ENCODE data around the gene GPR107. TPM values are rescaled to one million over a fixed set of nuclear protein-coding genes. Genes with fewer than 3 reads are reported as not detected.

Gene GPR107
- total and polyA plus RNA-seq, 2 experiments from 2014 or later, result 8.0 to 18.9 TPM

DNA sequence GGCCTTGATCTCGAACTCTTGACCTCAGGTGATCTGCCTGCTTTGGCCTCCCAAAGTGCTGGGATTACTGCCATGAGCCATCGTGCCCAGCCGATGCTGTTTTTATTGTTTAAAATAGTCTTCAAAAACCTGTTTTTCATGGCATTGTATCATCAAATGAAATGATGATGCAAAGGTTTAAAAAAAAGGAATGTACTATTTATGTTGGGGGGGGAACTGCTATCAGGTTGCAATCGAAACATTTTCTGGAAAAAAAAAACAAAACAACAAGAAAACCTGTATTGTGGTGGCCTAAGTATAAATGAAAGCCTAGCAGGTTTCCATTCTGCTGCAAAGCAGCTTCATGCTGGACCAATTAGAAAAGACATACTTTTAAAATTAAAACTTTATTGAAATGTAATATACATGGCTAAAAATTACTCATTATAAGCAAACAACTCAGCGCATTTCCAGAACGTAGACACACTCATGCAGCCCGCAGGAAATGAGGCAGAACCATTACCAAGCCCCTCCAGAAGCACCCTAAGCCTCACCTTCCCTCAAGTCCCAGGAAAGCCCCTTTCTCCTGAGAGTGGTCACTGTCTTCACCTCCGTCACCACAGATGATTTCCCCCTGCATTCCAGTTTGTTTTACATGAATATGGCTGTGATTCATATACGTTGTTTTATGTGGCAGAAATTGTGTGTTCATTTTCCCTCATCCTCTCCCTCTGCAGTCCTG is 19.0 kb downstream of the GPR107 start:
- Histone ChIP-seq H3K9me3 (ENCODE audit: low read depth) (no peaks in the 10 kb centered on the region), H3K4me2 (ENCODE audit: unreplicated experiment) (no peak overlapping the region), H3F3A (ENCODE audit: insufficient read depth) (no peaks in the 10 kb centered on the region), H3K9me2 (ENCODE audit: insufficient read depth) (no peaks in the 10 kb centered on the region), H3K27ac (no peak overlapping the region), H3K36me3 (ENCODE audit: low read depth) (peaks cover 8% of the 10 kb centered on the region), H2AFZ (no peak overlapping the region), H3K27me3 (replicated peaks; ENCODE audit: insufficient read depth) (no peaks in the 10 kb centered on the region), H4K20me1 (ENCODE audit: insufficient read depth) (peaks cover 10% of the 10 kb centered on the region; the same call in 1 of the 2 replicates), H3K9ac (no peak overlapping the region), H3K4me1 (ENCODE audit: insufficient read depth) (peaks cover 13% of the 10 kb centered on the region), H3K4me3 (no peak overlapping the region), H3K79me2 (ENCODE audit: insufficient read depth) (peaks cover 87% of the 10 kb centered on the region)
- in situ Hi-C loops (cut with MboI), result loop anchor here (25.0 kb wide), 1 partner anchor 185 kb away; no protein-coding TSS in a partner anchor
- 78 to 81% methylated on average over 9 of the region's 9 CpGs for WGBS, 2 experiments (ENCODE audit: low coverage in 1 of 2, low lambda C conversion rate in 2 of 2, missing lambda C conversion rate in 2 of 2)
- no peak for TF ChIP-seq EZH2phosphoT487 (IDR thresholded peaks at IDR 0.05; ENCODE audit: insufficient read depth, low read depth)
- no peak for TF ChIP-seq EZH2 (IDR thresholded peaks at IDR 0.05; ENCODE audit: insufficient read depth, poor library complexity, severe bottlenecking)
- DNase-seq, result no peak

- H3K27ac ChIP-seq, result no peak overlapping the region
- H3K9me3 ChIP-seq (ENCODE audit: low read depth), result no peaks in the 10 kb centered on the region
- WGBS, 2 experiments (ENCODE audit: low coverage in 1 of 2, low lambda C conversion rate in 2 of 2, missing lambda C conversion rate in 2 of 2), result 58 to 64% methylated on average over 2 of the region's 2 CpGs
- no peak overlapping the region for H3K4me3 ChIP-seq
- H3K4me2 ChIP-seq (ENCODE audit: unreplicated experiment), result no peak overlapping the region
- peaks cover 10% of the 10 kb centered on the region; the same call in 1 of the 2 replicates for H4K20me1 ChIP-seq (ENCODE audit: insufficient read depth)
- TF ChIP-seq EZH2phosphoT487 (IDR thresholded peaks at IDR 0.05; ENCODE audit: insufficient read depth, low read depth) (no peak), EZH2 (IDR thresholded peaks at IDR 0.05; ENCODE audit: insufficient read depth, poor library complexity, severe bottlenecking) (no peak)
- DNase-seq, result no peak
- H3K27me3 ChIP-seq (replicated peaks; ENCODE audit: insufficient read depth), result no peaks in the 10 kb centered on the region
- no peaks in the 10 kb centered on the region for H3F3A ChIP-seq (ENCODE audit: insufficient read depth)
- in situ Hi-C loops (cut with MboI), result loop anchor here (25.0 kb wide), 1 partner anchor 186 kb away; no protein-coding TSS in a partner anchor
- peaks cover 80% of the 10 kb centered on the region for H3K79me2 ChIP-seq (ENCODE audit: insufficient read depth)
- H3K9ac ChIP-seq, result no peak overlapping the region
- no peak overlapping the region for H2AFZ ChIP-seq
- peaks cover 9% of the 10 kb centered on the region for H3K4me1 ChIP-seq (ENCODE audit: insufficient read depth)
- no peaks in the 10 kb centered on the region for H3K9me2 ChIP-seq (ENCODE audit: insufficient read depth)
- H3K36me3 ChIP-seq (ENCODE audit: low read depth), result peaks cover 13% of the 10 kb centered on the region
Observed at GRCh38 chr9:130073373-130073772, 19.7 kb downstream of the GPR107 start.

DNA sequence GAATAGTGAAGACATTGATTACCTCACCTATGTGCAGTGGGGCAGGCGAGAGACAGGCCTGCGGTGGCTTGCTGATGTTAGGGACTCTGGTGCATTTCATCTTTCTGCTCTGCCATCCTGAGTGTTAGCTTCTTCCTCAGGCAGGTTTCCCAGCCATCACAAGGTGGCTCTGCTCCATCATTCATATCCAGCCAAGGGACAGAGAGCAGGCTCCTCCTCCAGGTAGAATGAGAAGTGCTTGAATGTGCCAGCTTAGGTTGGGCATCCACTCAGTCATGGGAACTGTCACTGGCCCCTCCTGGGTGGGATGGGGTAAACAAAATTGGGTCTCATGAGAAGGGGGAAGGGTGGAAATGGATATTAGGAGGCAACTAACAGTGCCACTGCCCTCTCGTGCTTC is 24.8 kb downstream of the GPR107 start:
- Histone ChIP-seq H4K20me1 (ENCODE audit: insufficient read depth) (0 out of 2 replicates have a peak, but pooled peaks cover 10% of the 10 kb centered on the region), H3K27me3 (replicated peaks; ENCODE audit: insufficient read depth) (no peaks in the 10 kb centered on the region), H2AFZ (no peak overlapping the region), H3F3A (ENCODE audit: insufficient read depth) (no peaks in the 10 kb centered on the region), H3K27ac (no peak overlapping the region), H3K36me3 (ENCODE audit: low read depth) (peaks cover 43% of the 10 kb centered on the region), H3K9me2 (ENCODE audit: insufficient read depth) (no peaks in the 10 kb centered on the region), H3K4me3 (no peak overlapping the region), H3K4me1 (ENCODE audit: insufficient read depth) (peaks cover under 1% of the 10 kb centered on the region; the same call in 1 of the 2 replicates), H3K79me2 (ENCODE audit: insufficient read depth) (peaks cover 31% of the 10 kb centered on the region), H3K9ac (no peak overlapping the region), H3K4me2 (ENCODE audit: unreplicated experiment) (no peak overlapping the region), H3K9me3 (ENCODE audit: low read depth) (no peaks in the 10 kb centered on the region)
- WGBS, 2 experiments (ENCODE audit: low coverage in 1 of 2, low lambda C conversion rate in 2 of 2, missing lambda C conversion rate in 2 of 2), result 97 to 100% methylated on average over 3 of the region's 3 CpGs
- DNase-seq, result no peak
- TF ChIP-seq EZH2 (IDR thresholded peaks at IDR 0.05; ENCODE audit: insufficient read depth, poor library complexity, severe bottlenecking) (no peak), EZH2phosphoT487 (IDR thresholded peaks at IDR 0.05; ENCODE audit: insufficient read depth, low read depth) (no peak)
- in situ Hi-C loops (cut with MboI), result no loop called here

DNA sequence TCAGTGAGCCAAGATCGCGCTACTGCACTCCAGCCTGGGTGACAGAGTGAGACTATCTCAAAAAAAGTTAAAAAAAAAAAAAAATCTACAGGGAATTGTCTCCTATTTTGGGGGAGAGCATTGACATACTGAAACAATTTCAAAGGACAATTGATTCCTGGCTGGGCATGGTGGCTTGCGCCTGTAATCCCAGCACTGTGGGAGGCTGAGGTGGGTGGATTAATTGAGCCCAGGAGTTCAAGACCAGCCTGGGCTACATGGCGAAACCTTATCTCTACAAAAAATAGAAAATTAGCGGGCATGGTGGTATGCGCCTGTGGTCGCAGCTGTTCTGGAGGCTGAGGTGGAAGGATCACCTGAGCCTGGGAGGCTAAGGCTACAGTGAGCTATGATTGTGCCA is 30.6 kb downstream of the GPR107 start:
- H3K79me2 ChIP-seq (ENCODE audit: insufficient read depth), result no peaks in the 10 kb centered on the region
- no peak for DNase-seq
- H3K4me3 ChIP-seq, result no peak overlapping the region
- H3K9me2 ChIP-seq (ENCODE audit: insufficient read depth), result no peaks in the 10 kb centered on the region
- peaks cover 45% of the 10 kb centered on the region for H3K36me3 ChIP-seq (ENCODE audit: low read depth)
- H3K27ac ChIP-seq, result no peak overlapping the region
- 99% methylated on average over 7 of the region's 7 CpGs for WGBS, 2 experiments (ENCODE audit: low coverage in 1 of 2, low lambda C conversion rate in 2 of 2, missing lambda C conversion rate in 2 of 2)
- no peaks in the 10 kb centered on the region for H4K20me1 ChIP-seq (ENCODE audit: insufficient read depth)
- no peaks in the 10 kb centered on the region for H3K9me3 ChIP-seq (ENCODE audit: low read depth)
- no peaks in the 10 kb centered on the region for H3K27me3 ChIP-seq (replicated peaks; ENCODE audit: insufficient read depth)
- in situ Hi-C loops (cut with MboI), result no loop called here
- no peak overlapping the region for H3K9ac ChIP-seq
- no peaks in the 10 kb centered on the region for H3K4me1 ChIP-seq (ENCODE audit: insufficient read depth)
- no peaks in the 10 kb centered on the region for H3F3A ChIP-seq (ENCODE audit: insufficient read depth)
- no peak overlapping the region for H2AFZ ChIP-seq
- TF ChIP-seq EZH2 (IDR thresholded peaks at IDR 0.05; ENCODE audit: insufficient read depth, poor library complexity, severe bottlenecking) (no peak), EZH2phosphoT487 (IDR thresholded peaks at IDR 0.05; ENCODE audit: insufficient read depth, low read depth) (no peak)
- H3K4me2 ChIP-seq (ENCODE audit: unreplicated experiment), result no peak overlapping the region

All from GM23248 (cell line).